ENCODE measurements around the gene NR0B2.
A peak's percentile ranks its signal among the peaks of the same experiment; 100 is the strongest.

The NR0B2 gene

GRCh38 chr1:26932531-26932930 lies 18.8 kb upstream of the NR0B2 start:
- DNase-seq (ENCODE audit: low read depth): no peak

- peak; percentile 18 for DNase-seq (ENCODE audit: low read depth)
These were observed 9.9 kb upstream of the NR0B2 start for GRCh38 chr1:26923711-26924110.

- DNase-seq (ENCODE audit: low read depth): no peak
These were observed 9.1 kb upstream of the NR0B2 start for GRCh38 chr1:26922901-26923300.

- DNase-seq (ENCODE audit: low read depth): no peak
These were observed 8.6 kb upstream of the NR0B2 start for GRCh38 chr1:26922431-26922729.

- DNase-seq (ENCODE audit: low read depth): peak; percentile 98
These were observed 8.0 kb upstream of the NR0B2 start, which contains the start of gene NUDC for GRCh38 chr1:26921540-26922430. NUDC (plus strand) TSS chr1:26921743; CDS start chr1:26921849, 106 bp downstream.

DNA sequence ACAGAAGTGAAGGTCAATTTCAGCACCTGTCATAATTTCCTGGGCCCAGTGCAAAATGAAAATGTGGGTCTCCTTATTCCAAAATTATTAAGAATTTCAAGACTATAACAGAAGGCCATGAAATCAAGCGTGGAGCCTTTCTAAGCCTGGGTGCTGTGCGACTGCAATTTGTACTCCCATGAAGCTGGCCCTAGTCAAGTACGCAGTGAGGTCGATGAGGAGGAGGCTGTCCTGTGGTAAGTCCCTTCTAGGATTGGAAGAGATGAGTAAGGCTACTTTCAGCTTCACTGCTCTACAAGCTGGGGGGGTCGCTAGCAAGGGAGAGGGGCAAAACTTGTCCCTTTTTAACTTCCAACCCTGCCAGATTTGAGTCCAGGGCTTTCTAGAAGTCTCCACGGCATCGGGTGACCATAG lies 7.4 kb upstream of the NR0B2 start:
- no peak for DNase-seq (ENCODE audit: low read depth)

DNA sequence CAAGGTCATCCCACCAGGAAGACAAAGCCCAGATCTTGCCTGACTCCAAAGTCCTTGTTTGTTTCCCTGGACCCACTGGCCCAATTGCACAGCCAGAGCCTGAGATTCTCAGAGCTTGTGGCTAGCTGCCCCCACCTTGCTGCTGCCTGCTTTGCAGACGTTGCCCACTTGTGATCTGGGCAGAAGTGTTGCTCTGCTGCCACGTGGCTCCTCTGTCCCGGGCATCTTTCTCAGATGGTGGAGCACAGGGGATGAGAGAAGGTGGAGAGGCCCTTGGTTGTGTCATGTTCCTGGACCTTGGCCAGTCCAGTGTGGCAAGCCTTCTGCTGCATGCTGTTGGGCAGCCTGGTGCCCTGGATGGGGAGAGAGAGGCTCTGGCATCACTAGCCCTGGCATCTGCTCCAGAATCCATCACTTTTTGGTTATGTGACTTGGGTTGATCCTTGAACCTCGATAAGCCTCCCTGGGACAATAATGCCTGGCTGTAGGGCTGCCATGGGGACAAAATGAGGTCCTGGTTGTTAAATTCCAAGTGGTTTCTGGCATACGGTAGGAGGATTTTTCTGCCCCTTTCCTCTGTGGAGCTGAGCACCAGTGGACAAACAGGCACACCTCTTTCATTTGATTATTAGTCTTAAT lies 1.5 kb upstream of the NR0B2 start:
- DNase-seq (ENCODE audit: low read depth): no peak

DNA sequence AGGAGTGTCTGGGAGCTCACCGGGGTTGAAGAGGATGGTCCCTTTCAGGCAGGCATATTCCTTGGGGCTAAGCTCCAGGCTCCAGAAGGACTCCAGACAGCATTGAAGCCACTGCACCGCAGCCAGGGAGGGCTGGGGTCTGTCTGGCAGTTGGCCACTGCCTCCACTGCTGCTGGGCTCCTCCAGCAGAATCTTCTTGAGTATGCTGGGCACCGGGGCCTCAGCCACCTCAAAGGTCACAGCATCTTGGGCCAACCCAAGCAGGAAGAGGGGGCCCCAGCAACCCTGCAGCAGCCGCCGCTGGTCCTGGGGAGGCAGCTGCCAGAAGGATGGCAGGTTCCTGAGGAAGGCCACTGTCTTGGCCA lies 404 bp downstream of the NR0B2 start:
- DNase-seq (ENCODE audit: low read depth): no peak

DNA sequence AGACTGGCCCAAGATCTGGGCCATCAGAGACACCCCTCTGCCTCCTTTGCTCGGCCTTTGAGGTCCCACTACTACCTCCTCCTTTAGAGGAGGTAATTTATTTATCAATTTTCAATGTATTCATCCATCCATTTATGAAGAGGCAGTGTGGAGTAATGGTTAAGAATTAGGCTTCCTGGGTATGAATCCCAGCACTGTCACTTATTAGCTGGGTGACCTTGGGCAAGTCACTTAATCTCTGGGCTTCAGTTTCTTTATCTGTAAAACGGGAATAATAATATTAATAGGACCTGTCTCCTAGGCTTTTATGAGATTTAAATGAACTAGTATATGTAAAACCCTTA lies 1.7 kb downstream of the NR0B2 start:
- no peak for DNase-seq (ENCODE audit: low read depth)

DNA sequence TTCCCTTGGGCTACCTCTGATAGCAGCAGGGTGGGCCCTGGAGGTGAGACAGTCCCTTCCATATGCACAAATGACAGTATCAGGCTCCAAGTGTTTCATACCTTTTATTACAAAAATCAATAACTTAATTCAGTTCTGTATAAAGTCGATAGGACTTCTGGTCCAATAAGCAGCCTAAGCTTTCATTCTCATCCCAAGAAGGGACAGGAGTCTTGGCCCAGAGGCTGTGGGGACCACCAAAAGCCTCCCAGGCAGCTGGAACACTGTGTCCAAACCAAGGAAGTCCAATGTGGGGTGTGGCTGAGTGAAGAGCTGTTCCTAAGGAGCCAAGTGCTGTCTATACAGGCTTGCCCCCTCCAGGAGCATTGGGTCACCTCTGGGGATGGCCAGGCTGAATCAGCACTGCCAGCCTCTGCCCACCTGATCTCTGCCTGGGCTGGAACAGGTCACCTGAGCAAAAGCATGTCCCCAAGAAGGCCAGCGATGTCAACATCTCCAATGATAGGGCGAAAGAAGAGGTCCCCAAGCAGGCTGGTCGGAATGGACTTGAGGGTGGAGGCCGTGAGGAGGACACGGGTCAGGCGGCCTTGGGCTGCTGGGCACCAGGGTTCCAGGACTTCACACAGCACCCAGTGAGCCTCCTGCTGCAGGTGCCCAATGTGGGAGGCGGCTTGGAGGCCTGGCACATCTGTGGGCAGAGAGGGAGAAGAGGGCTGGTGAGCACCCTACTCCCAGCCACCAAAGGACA lies 2.2 kb downstream of the NR0B2 start:
- no peak for DNase-seq (ENCODE audit: low read depth)

- no peak for DNase-seq (ENCODE audit: low read depth)
These were observed 3.2 kb downstream of the NR0B2 start for GRCh38 chr1:26910343-26911160.

DNA sequence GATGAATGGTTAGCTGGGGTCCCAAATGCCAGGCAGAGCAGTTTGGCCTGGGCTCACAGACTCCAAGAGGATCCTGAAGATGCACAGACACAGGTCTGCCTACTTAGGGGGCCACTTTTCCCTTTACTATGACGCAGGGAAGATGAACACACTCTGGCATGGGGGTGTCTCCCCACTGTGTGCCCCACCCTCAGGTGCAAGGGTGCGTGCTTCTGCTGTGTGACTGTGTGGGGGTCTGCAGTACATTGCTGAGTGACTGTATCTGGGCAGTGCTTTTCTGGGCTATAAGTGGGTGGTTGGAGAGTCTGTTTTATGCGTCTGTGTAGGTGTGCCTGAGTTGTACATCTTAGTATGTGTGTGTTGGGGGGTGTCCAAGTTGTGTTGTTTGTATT lies 3.8 kb downstream of the NR0B2 start:
- DNase-seq (ENCODE audit: low read depth): no peak

GRCh38 chr1:26907071-26907917 lies 6.5 kb downstream of the NR0B2 start:
- peak; percentile 94 for DNase-seq (ENCODE audit: low read depth)

GRCh38 chr1:26900815-26901511 lies 12.8 kb downstream of the NR0B2 start:
- no peak for DNase-seq (ENCODE audit: low read depth)

DNA sequence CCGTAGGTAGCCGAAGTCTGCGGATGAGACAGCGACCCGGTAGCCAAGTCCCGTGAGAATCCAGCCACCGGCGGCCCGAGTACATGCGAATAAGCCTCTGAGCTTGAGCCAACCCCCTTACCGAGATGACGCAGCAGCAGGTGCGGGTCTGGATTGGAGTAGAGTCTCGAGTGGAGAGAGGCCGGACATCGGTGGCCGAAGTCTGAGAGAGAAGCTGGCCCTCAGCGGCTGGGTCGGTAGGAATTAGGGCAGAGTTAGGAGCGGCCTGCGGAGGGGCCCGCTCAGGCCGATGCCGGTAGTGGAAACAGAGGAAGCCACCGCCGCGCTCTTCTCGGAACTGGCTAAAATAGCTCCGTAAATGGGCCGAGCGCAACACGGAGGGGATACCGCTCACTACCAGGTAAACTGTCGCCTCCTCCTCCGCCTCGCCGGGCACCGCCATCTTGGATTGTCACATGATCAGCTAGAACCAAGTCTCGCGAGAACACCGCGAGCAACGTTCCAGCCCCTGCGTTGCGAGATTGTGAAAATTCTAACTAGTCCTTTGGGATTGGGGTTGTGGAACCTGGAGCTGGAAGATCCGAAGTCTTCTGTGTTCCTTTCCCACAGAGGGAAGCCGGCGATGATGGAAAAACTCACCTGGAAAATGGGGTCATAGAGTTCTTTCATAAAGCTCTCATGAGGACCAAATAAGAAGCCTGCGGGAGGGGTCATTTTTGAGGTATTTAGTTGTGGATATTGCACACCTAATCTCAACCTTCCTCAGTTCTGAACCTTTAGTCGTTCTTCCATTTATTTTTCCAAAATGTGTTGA lies 13.6 kb downstream of the NR0B2 start, which contains the start of gene GPATCH3:
Gene GPATCH3, minus strand, starts transcription at position 467 of the 814 bp plus-strand sequence. Its CDS starts 25 bp downstream, at position 442.
- peak; percentile 92 for DNase-seq (ENCODE audit: low read depth)

- DNase-seq (ENCODE audit: low read depth): no peak
These were observed 16.4 kb downstream of the NR0B2 start for GRCh38 chr1:26897351-26897750.

- DNase-seq (ENCODE audit: low read depth): no peak
These were observed 19.5 kb downstream of the NR0B2 start for GRCh38 chr1:26894263-26894662.

GRCh38 chr1:26890467-26890796 lies 23.3 kb downstream of the NR0B2 start:
- no peak for DNase-seq (ENCODE audit: low read depth)

DNA sequence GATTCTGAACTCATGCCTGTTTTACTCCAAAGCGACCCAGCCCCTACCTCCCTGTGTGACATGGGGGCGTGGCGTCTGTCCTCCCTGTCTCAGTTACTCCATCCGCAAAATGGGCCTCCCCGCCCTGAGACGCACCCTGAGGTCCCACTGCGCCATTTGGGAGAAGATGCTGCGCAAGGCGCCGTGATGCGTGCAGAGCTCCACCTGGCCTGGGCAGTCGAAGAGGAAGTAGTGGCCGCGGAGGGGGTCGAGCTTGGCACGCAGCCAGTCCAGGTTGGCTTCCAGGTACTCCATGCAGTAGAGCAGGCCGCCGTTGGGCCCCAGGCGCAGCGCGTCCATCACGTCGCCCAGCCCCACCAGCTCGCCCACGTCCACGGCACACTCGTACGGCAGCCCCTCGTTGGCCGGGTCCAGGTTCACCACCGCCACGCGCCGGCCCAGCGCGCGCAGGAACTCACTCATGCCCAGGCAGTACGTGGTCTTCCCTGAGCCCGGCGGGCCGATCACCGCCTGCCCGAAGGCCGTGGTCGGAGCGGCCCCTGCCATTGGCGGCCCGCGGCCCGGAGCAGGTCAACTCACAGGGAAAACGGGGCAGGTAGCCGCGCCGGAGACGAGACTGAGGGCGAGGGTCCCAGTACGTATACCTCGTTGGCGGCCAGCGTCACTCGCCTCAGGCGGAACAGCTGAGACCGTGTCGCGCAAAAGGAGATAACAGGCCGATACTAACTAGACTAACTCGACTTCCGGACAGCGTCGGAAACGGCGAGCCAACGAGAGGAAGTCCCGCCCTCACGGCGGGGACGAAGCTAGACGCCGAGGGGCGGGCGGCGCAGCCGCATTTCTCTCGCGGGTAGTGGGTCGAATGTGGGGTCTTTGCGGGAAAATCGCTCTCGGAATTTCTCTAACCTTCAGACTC lies 24.0 kb downstream of the NR0B2 start, which contains the start of gene GPN2:
Gene GPN2, minus strand, starts transcription at position 733 of the 916 bp plus-strand sequence. Its CDS starts 187 bp downstream, at position 546.
- peak; percentile 81 for DNase-seq (ENCODE audit: low read depth)
